Esophagus muscularis mucosa (tissue), 4 donors: ENCODE measurements around the gene USP20.

Experiments used
- CTCF ChIP-seq, 3 experiments: fragments of 200-600 bp in 2 of 3; fragments of 450-650 bp in 1 of 3; sonication (generic) in 2 of 3; IDR thresholded peaks; one replicate each; pipeline ENCODE4 v1.5.1; 2017 to 2019; ENCODE audit warnings: antibody characterized with exemption in 3 of 3, mild to moderate bottlenecking in 2 of 3, moderate library complexity in 1 of 3
- EP300 ChIP-seq: sonication (generic); formaldehyde crosslinking; IDR thresholded peaks from one replicate; pipeline ENCODE4 v1.6.1; 2017; ENCODE audit warnings: antibody characterized with exemption
- POLR2A ChIP-seq: fragments of 450-650 bp; IDR thresholded peaks from one replicate; pipeline ENCODE4 v1.6.1; 2017; ENCODE audit warnings: antibody characterized with exemption, moderate library complexity, mild to moderate bottlenecking, low read depth
- POLR2AphosphoS5 ChIP-seq, 2 donors: sonication (generic); formaldehyde crosslinking; IDR thresholded peaks; one replicate each; pipeline ENCODE4 v1.6.1; 2017; ENCODE audit warnings: antibody characterized with exemption in 2 of 2

- TF ChIP-seq CTCF (IDR thresholded peaks at IDR 0.05) (no peak), POLR2AphosphoS5 (IDR thresholded peaks at IDR 0.05) (no peak), POLR2A (no peak), EP300 (no peak)
Observed at GRCh38 chr9:129929496-129930125, 94.4 kb downstream of the USP20 start.
